HUES6 (cell line): Measurements from ENCODE around the gene TAF11L12.
"Not testable (repeated sequence)": the region's sequence is repeated elsewhere in the genome, so short reads cannot be mapped to it uniquely, and the experiment has no call there.

Source experiments
- H3K27ac ChIP-seq: 2 replicates; pipeline ENCODE4 v1.7.0; 2013; ENCODE audit warnings: low read depth, mild to moderate bottlenecking, low read length, inconsistent platforms
- H3K27me3 ChIP-seq: 2 replicates; pipeline ENCODE4 v1.6.1; 2013; ENCODE audit warnings: low read length; ENCODE audit not compliant: control insufficient read depth, insufficient read depth
- H3K36me3 ChIP-seq: 2 replicates; pipeline ENCODE4 v1.6.1; 2013; ENCODE audit warnings: low read length; ENCODE audit not compliant: control insufficient read depth, insufficient read depth
- H3K4me1 ChIP-seq: 2 replicates; pipeline ENCODE4 v1.6.1; 2013; ENCODE audit warnings: low read length; ENCODE audit not compliant: control insufficient read depth, insufficient read depth
- H3K4me3 ChIP-seq: 2 replicates; pipeline ENCODE4 v1.5.1; 2013; ENCODE audit warnings: low read depth, low read length
- H3K9ac ChIP-seq: one replicate; pipeline ENCODE4 v1.6.1; 2013; ENCODE audit warnings: mild to moderate bottlenecking, low read length
- H3K9me3 ChIP-seq: 2 replicates; pipeline ENCODE4 v1.6.1; 2013; ENCODE audit warnings: low read depth, low read length; ENCODE audit not compliant: control insufficient read depth, insufficient read depth

Gene TAF11L12

GRCh38 chr5:17610092-17610491 lies at the start of gene TAF11L12:
Gene TAF11L12, plus strand, starts transcription at chr5:17610392.
- not testable (repeated sequence) for H3K9ac ChIP-seq, H3K27ac ChIP-seq, H3K4me1 ChIP-seq, H3K4me3 ChIP-seq, H3K9me3 ChIP-seq, H3K36me3 ChIP-seq, H3K27me3 ChIP-seq

- H3K4me3 ChIP-seq, H3K36me3 ChIP-seq, H3K27me3 ChIP-seq, H3K9ac ChIP-seq, H3K4me1 ChIP-seq, H3K9me3 ChIP-seq, H3K27ac ChIP-seq: not testable (repeated sequence)
These were observed 24.5 kb upstream of the TAF11L12 start, which contains the start of gene TAF11L7 for GRCh38 chr5:17585658-17586057. Gene TAF11L7, minus strand, starts transcription at chr5:17585758.

- not testable (repeated sequence) for H3K4me3 ChIP-seq, H3K4me1 ChIP-seq, H3K27ac ChIP-seq, H3K27me3 ChIP-seq, H3K9me3 ChIP-seq, H3K36me3 ChIP-seq, H3K9ac ChIP-seq
These were observed 19.3 kb upstream of the TAF11L12 start, which contains the start of gene TAF11L8 for GRCh38 chr5:17590860-17591259. Gene TAF11L8, minus strand, starts transcription at chr5:17590960.

GRCh38 chr5:17594255-17594654 lies 15.9 kb upstream of the TAF11L12 start, which contains the start of gene TAF11L9:
Gene TAF11L9, minus strand, starts transcription at chr5:17594394.
- not testable (repeated sequence) for H3K36me3 ChIP-seq, H3K9me3 ChIP-seq, H3K27me3 ChIP-seq, H3K27ac ChIP-seq, H3K9ac ChIP-seq, H3K4me3 ChIP-seq, H3K4me1 ChIP-seq

GRCh38 chr5:17597728-17598127 lies 12.5 kb upstream of the TAF11L12 start, which contains the start of gene TAF11L10:
Gene TAF11L10, minus strand, starts transcription at chr5:17597828.
- not testable (repeated sequence) for H3K4me3 ChIP-seq, H3K27me3 ChIP-seq, H3K9ac ChIP-seq, H3K9me3 ChIP-seq, H3K36me3 ChIP-seq, H3K27ac ChIP-seq, H3K4me1 ChIP-seq

- H3K27me3 ChIP-seq, H3K27ac ChIP-seq, H3K36me3 ChIP-seq, H3K4me1 ChIP-seq, H3K9ac ChIP-seq, H3K4me3 ChIP-seq, H3K9me3 ChIP-seq: not testable (repeated sequence)
These were observed 6.3 kb upstream of the TAF11L12 start, which contains the start of gene TAF11L11 for GRCh38 chr5:17603880-17604279. Gene TAF11L11, plus strand, starts transcription at chr5:17604183.

GRCh38 chr5:17604951-17605350 lies 5.2 kb upstream of the TAF11L12 start:
- Histone ChIP-seq H3K27me3 (no peaks in the 10 kb centered on the region), H3K9me3 (no peaks in the 10 kb centered on the region), H3K27ac (no peak overlapping the region), H3K36me3 (no peaks in the 10 kb centered on the region), H3K9ac (no peak overlapping the region), H3K4me3 (no peak overlapping the region), H3K4me1 (no peaks in the 10 kb centered on the region)

GRCh38 chr5:17607461-17607860 lies 2.7 kb upstream of the TAF11L12 start:
- not testable (repeated sequence) for H3K9me3 ChIP-seq, H3K27me3 ChIP-seq, H3K27ac ChIP-seq, H3K36me3 ChIP-seq, H3K9ac ChIP-seq, H3K4me3 ChIP-seq, H3K4me1 ChIP-seq

GRCh38 chr5:17614872-17615605 lies 4.8 kb downstream of the TAF11L12 start:
- Histone ChIP-seq H3K9me3 (no peaks in the 10 kb centered on the region), H3K27me3 (no peaks in the 10 kb centered on the region), H3K27ac (no peak overlapping the region), H3K36me3 (no peaks in the 10 kb centered on the region), H3K4me3 (no peak overlapping the region), H3K9ac (no peak overlapping the region), H3K4me1 (no peaks in the 10 kb centered on the region)

- no peak overlapping the region for H3K4me3 ChIP-seq
- no peak overlapping the region for H3K9ac ChIP-seq
- no peak overlapping the region for H3K27ac ChIP-seq
- H3K4me1 ChIP-seq: no peaks in the 10 kb centered on the region
- H3K36me3 ChIP-seq: no peaks in the 10 kb centered on the region
- H3K9me3 ChIP-seq: no peaks in the 10 kb centered on the region
- H3K27me3 ChIP-seq: no peaks in the 10 kb centered on the region
These were observed 9.2 kb downstream of the TAF11L12 start for GRCh38 chr5:17619354-17619753.

- Histone ChIP-seq H3K4me3 (no peak overlapping the region), H3K27me3 (no peaks in the 10 kb centered on the region), H3K27ac (no peak overlapping the region), H3K4me1 (no peaks in the 10 kb centered on the region), H3K9ac (no peak overlapping the region), H3K36me3 (no peaks in the 10 kb centered on the region), H3K9me3 (no peaks in the 10 kb centered on the region)
These were observed 10.4 kb downstream of the TAF11L12 start for GRCh38 chr5:17620627-17621026.
